HCT116 (cell line): ENCODE results near the gene NEO1. TPM values are rescaled to one million over a fixed set of nuclear protein-coding genes. Genes with fewer than 3 reads are reported as not detected.

Experiments used
- ATAC-seq: fragments of 200-7000 bp; cut with Tn5 transposase; 2 replicates; pipeline ENCODE4 v1.9.1; 2020; ENCODE audit warnings: mild to moderate bottlenecking, moderate library complexity
- BruUV-seq: library from RNA; stranded (reverse); fragments of 400-500 nt; replicated peaks from 2 replicates; lab custom pipeline; 2021; lab: Mats Ljungman, UMichigan
- CTCF ChIA-PET: fragments of 300-600 bp; sonication (Branson Sonifier 250); formaldehyde crosslinking; loops from one replicate; lab custom pipeline; 2021; ENCODE audit warnings: antibody characterized with exemption; lab: Charles Lee
- POLR2A ChIA-PET: fragments of 300-600, 350-600 bp; sonication (Branson Sonifier 250); formaldehyde crosslinking; loops from one replicate; lab custom pipeline; 2021; ENCODE audit warnings: antibody characterized with exemption; lab: Charles Lee
- RAD21 ChIA-PET, 2 experiments: fragments of 300-600 bp; sonication (Branson Sonifier 250); formaldehyde crosslinking; loops; one replicate each; lab custom pipeline; 2023; ENCODE audit warnings: low total read pairs in 2 of 2; ENCODE audit not compliant: uncharacterized antibody in 2 of 2, unreplicated experiment in 2 of 2, low non-redundant PET in 1 of 2; lab: Charles Lee
- DNase-seq: peaks from one replicate; pipeline ENCODE4 v3.0.0-alpha.2; 2010; ENCODE audit warnings: low read depth, low spot score
- H2AFZ ChIP-seq: fragments of 200-600 bp; shearing (Covaris generic), sonication (generic); 2 replicates; pipeline ENCODE4 v1.6.1; 2017; ENCODE audit warnings: low read depth, mixed run types, mixed read lengths, antibody characterized with exemption, low read length; ENCODE audit not compliant: poor library complexity, severe bottlenecking
- H3K27ac ChIP-seq: 2 replicates; pipeline ENCODE4 v1.5.1; 2012; ENCODE audit warnings: low read depth, low read length
- H3K27me3 ChIP-seq: fragments of 200-600 bp; sonication (generic); 2 replicates; pipeline ENCODE4 v1.6.1; 2016; ENCODE audit warnings: mixed run types, low read length, mixed read lengths; ENCODE audit not compliant: insufficient read depth
- H3K36me3 ChIP-seq, 2 experiments: fragments of 200-500 bp in 1 of 2; fragments of 200-600 bp in 1 of 2; sonication (Bioruptor generic) in 1 of 2; sonication (generic) in 1 of 2; 2 replicates each; pipeline versions ENCODE4 v1.5.1 to v1.6.1; 2014 to 2016; ENCODE audit warnings: low read length in 2 of 2, inconsistent platforms in 1 of 2, mixed read lengths in 1 of 2, mixed run types in 1 of 2; ENCODE audit not compliant: insufficient read depth in 2 of 2, control insufficient read depth in 1 of 2
- H3K4me1 ChIP-seq, 2 experiments: fragments of 200-600 bp in 1 of 2; sonication (generic) in 1 of 2; 2 replicates each; pipeline versions ENCODE4 v1.5.1 to v1.6.1; 2012 to 2017; ENCODE audit warnings: low read length in 2 of 2, inconsistent platforms in 1 of 2, mild to moderate bottlenecking in 1 of 2, mixed read lengths in 1 of 2, mixed run types in 1 of 2, moderate library complexity in 1 of 2; ENCODE audit not compliant: insufficient read depth in 2 of 2, control insufficient read depth in 1 of 2
- H3K4me2 ChIP-seq: fragments of 200-600 bp; sonication (generic); 2 replicates; pipeline ENCODE4 v1.6.1; 2017; ENCODE audit warnings: mixed run types, low read length, mixed read lengths
- H3K4me3 ChIP-seq, 2 experiments: fragments of 200-600 bp in 1 of 2; sonication (generic) in 1 of 2; replicated peaks in 1 of 2; 2 replicates each; pipeline ENCODE4 v1.5.1; 2011 to 2016; ENCODE audit warnings: low read length in 2 of 2, control low read depth in 1 of 2, low read depth in 1 of 2, mild to moderate bottlenecking in 1 of 2, mixed read lengths in 1 of 2, mixed run types in 1 of 2
- H3K79me2 ChIP-seq: fragments of 200-600 bp; sonication (generic); 2 replicates; pipeline ENCODE4 v1.6.1; 2017; ENCODE audit warnings: mild to moderate bottlenecking, mixed run types, low read length, moderate library complexity, mixed read lengths; ENCODE audit not compliant: insufficient read depth
- H3K9ac ChIP-seq: fragments of 200-600 bp; sonication (generic); 2 replicates; pipeline ENCODE4 v1.6.1; 2016; ENCODE audit warnings: low read length, mixed read lengths
- H3K9me2 ChIP-seq: fragments of 200-600 bp; sonication (generic), shearing (Covaris generic); 2 replicates; pipeline ENCODE4 v1.6.1; 2017; ENCODE audit warnings: mixed run types, mild to moderate bottlenecking, moderate library complexity; ENCODE audit not compliant: insufficient read depth
- H3K9me3 ChIP-seq, 2 experiments: fragments of 200-500 bp in 1 of 2; fragments of 200-600 bp in 1 of 2; sonication (Bioruptor generic) in 1 of 2; sonication (generic) in 1 of 2; 2 replicates each; pipeline ENCODE4 v1.6.1; 2014 to 2017; ENCODE audit warnings: low read length in 2 of 2, mixed read lengths in 2 of 2, inconsistent platforms in 1 of 2, low read depth in 1 of 2, mild to moderate bottlenecking in 1 of 2, mixed run types in 1 of 2, moderate library complexity in 1 of 2; ENCODE audit not compliant: control insufficient read depth in 1 of 2, insufficient read depth in 1 of 2
- H4K20me1 ChIP-seq: fragments of 200-600 bp; sonication (generic), shearing (Covaris generic); 2 replicates; pipeline ENCODE4 v1.6.1; 2017; ENCODE audit warnings: mixed run types, mild to moderate bottlenecking, moderate library complexity; ENCODE audit not compliant: insufficient read depth
- CBX3 ChIP-seq: IDR thresholded peaks from 2 replicates; pipeline ENCODE4 v1.6.1; 2012; ENCODE audit warnings: low read depth
- CEBPB ChIP-seq: IDR thresholded peaks from 2 replicates; pipeline ENCODE4 v1.6.1; 2012; ENCODE audit warnings: low read depth
- EGR1 ChIP-seq: IDR thresholded peaks from 2 replicates; pipeline ENCODE4 v1.6.1; 2012; ENCODE audit warnings: low read depth
- POLR2AphosphoS5 ChIP-seq: IDR thresholded peaks from 2 replicates; pipeline ENCODE4 v1.6.1; 2011; ENCODE audit warnings: mild to moderate bottlenecking, low read depth, low read length, moderate library complexity
- SIN3A ChIP-seq: IDR thresholded peaks from 2 replicates; pipeline ENCODE4 v1.6.1; 2012; ENCODE audit warnings: low read depth
- SP1 ChIP-seq: IDR thresholded peaks from 2 replicates; pipeline ENCODE4 v1.6.1; 2012; ENCODE audit warnings: low read depth
- SRF ChIP-seq: IDR thresholded peaks from 2 replicates; pipeline ENCODE4 v1.6.1; 2012; ENCODE audit warnings: low read depth
- YY1 ChIP-seq: IDR thresholded peaks from 2 replicates; pipeline ENCODE4 v1.6.1; 2011; ENCODE audit warnings: low read length, low read depth, moderate library complexity, mild to moderate bottlenecking; ENCODE audit not compliant: insufficient replicate concordance; ENCODE audit errors: extremely low read depth
- ZBTB33 ChIP-seq: IDR thresholded peaks from 2 replicates; pipeline ENCODE4 v1.6.1; 2011; ENCODE audit warnings: mild to moderate bottlenecking, low read length, moderate library complexity; ENCODE audit not compliant: insufficient replicate concordance; ENCODE audit errors: extremely low read depth
- ZFX ChIP-seq: fragments of 450-650 bp; IDR thresholded peaks from 2 replicates; pipeline ENCODE4 v1.6.1; 2017
- ZNF274 ChIP-seq: fragments of 200-500 bp; sonication (Bioruptor generic); IDR thresholded peaks from 2 replicates; pipeline ENCODE4 v1.6.1; 2014; ENCODE audit warnings: mild to moderate bottlenecking, low read depth, low read length, inconsistent platforms
- intact Hi-C: fragments of 100-400 bp; cut with micrococcal nuclease; formaldehyde crosslinking; loops from 2 replicates; pipeline ENCODE4 v1.10.0; 2022
- total RNA-seq: library from RNA; stranded (reverse); gene quantifications from one replicate; pipeline ENCODE4 v1.2.1, GENCODE V29; 2021; ENCODE audit not compliant: unreplicated experiment
- TF ChIP-seq, protein P1 (sequence below): IDR thresholded peaks from 2 replicates; pipeline ENCODE4 v1.6.1; 2012
- TF ChIP-seq, protein P2 (sequence below): IDR thresholded peaks from 2 replicates; pipeline ENCODE4 v1.6.1; 2012; ENCODE audit warnings: low read depth

Gene NEO1
- total RNA-seq, 1 experiment from 2014 or later: 30.0 TPM

- TF ChIP-seq ZBTB33 (no peak), POLR2AphosphoS5 (peak; percentile 40; the same call in 1 of the 2 replicates), ZNF274 (no peak), SRF (no peak), EGR1 (peak; percentile 64), SP1 (no peak)
Measured at GRCh38 chr15:73051807-73052652, at the start of gene NEO1 (continued).

GRCh38 chr15:73004462-73004861, 47.8 kb upstream of the NEO1 start:
- H3K79me2 ChIP-seq: no peaks in the 10 kb centered on the region
- no peaks in the 10 kb centered on the region for H3K9me3 ChIP-seq
- no peaks in the 10 kb centered on the region for H4K20me1 ChIP-seq
- H3K4me1 ChIP-seq: no peaks in the 10 kb centered on the region
- H3K27ac ChIP-seq: no peak overlapping the region
- no peak overlapping the region for H3K9ac ChIP-seq
- ChIA-PET CTCF (no interaction called here), RAD21 (no interaction called here), POLR2A (no interaction called here)
- no peak for ATAC-seq
- H3K9me2 ChIP-seq: no peaks in the 10 kb centered on the region
- intact Hi-C loops: no loop called here
- H3K36me3 ChIP-seq: no peaks in the 10 kb centered on the region
- no peak overlapping the region for H3K4me3 ChIP-seq
- no peak for DNase-seq
- no peak overlapping the region for H3K4me2 ChIP-seq
- H2AFZ ChIP-seq: no peak overlapping the region
- TF ChIP-seq CEBPB: no peak
- TF ChIP-seq ZFX: no peak
- no peak for TF ChIP-seq YY1
- TF ChIP-seq CBX3: no peak
- no peak for TF ChIP-seq SIN3A
- TF ChIP-seq, protein P1, sequence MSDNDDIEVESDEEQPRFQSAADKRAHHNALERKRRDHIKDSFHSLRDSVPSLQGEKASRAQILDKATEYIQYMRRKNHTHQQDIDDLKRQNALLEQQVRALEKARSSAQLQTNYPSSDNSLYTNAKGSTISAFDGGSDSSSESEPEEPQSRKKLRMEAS: no peak
- TF ChIP-seq, protein P2, sequence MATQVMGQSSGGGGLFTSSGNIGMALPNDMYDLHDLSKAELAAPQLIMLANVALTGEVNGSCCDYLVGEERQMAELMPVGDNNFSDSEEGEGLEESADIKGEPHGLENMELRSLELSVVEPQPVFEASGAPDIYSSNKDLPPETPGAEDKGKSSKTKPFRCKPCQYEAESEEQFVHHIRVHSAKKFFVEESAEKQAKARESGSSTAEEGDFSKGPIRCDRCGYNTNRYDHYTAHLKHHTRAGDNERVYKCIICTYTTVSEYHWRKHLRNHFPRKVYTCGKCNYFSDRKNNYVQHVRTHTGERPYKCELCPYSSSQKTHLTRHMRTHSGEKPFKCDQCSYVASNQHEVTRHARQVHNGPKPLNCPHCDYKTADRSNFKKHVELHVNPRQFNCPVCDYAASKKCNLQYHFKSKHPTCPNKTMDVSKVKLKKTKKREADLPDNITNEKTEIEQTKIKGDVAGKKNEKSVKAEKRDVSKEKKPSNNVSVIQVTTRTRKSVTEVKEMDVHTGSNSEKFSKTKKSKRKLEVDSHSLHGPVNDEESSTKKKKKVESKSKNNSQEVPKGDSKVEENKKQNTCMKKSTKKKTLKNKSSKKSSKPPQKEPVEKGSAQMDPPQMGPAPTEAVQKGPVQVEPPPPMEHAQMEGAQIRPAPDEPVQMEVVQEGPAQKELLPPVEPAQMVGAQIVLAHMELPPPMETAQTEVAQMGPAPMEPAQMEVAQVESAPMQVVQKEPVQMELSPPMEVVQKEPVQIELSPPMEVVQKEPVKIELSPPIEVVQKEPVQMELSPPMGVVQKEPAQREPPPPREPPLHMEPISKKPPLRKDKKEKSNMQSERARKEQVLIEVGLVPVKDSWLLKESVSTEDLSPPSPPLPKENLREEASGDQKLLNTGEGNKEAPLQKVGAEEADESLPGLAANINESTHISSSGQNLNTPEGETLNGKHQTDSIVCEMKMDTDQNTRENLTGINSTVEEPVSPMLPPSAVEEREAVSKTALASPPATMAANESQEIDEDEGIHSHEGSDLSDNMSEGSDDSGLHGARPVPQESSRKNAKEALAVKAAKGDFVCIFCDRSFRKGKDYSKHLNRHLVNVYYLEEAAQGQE: no peak
- no TSS peak for BruUV-seq
- H3K27me3 ChIP-seq: 0 out of 2 replicates have a peak, but pooled peaks cover under 1% of the 10 kb centered on the region
